Hair follicular keratinocyte (primary cell): ENCODE measurements around the gene ORC2. TPM values are rescaled to one million over a fixed set of nuclear protein-coding genes. Genes with fewer than 3 reads are reported as not detected.

Source experiments
- total RNA-seq: library from RNA; depleted of rRNA; stranded (reverse); fragments of >200 nt; gene quantifications from 2 replicates; pipeline ENCODE4 v1.2.3, GENCODE V29; 2015

The ORC2 gene
- total RNA-seq: 16.2 and 18.9 TPM in 2 replicates

DNA sequence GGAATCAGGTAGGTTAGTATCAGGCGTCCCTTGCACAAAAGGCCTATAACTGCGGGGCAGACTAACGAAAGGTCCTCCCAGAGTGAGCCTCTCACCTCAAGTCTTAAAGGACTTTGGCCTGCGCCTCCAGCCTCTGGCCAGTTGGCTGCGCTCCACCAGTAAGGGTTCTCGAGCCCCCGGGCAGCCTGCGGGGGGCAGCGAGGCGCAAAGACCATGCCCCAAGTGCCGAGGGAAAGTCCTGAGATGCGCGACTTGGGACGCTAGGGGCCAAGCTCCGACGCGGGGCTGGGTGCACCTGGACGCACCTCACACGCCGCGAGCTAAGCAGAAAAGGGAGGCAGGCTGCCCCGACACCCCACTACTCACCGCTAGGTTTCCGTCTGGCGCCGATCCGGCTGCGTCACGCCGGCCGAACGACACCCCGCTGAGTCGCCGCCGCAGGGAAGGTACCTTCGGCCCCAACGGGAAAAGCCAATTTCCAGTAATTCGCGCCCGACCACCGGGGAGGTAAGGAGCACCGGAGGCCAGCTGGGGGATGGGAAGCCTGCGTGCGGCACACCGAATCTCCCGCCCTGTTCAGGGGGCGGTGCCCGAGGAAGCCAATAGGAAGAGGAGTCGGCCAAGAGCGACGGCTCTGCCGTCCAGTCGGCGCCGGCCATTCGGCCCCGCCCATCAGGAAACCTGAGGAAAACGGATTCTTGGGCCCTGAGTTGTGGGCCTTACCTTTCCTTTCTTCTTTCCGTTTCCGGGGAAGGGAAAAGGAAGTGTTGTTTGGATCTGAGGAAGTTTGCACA, at the start of gene ORC2:
Gene ORC2 (minus strand): TSS at position 537 of the 794 bp plus-strand sequence. CDS start 5,537 bp downstream, outside the sequence.

DNA sequence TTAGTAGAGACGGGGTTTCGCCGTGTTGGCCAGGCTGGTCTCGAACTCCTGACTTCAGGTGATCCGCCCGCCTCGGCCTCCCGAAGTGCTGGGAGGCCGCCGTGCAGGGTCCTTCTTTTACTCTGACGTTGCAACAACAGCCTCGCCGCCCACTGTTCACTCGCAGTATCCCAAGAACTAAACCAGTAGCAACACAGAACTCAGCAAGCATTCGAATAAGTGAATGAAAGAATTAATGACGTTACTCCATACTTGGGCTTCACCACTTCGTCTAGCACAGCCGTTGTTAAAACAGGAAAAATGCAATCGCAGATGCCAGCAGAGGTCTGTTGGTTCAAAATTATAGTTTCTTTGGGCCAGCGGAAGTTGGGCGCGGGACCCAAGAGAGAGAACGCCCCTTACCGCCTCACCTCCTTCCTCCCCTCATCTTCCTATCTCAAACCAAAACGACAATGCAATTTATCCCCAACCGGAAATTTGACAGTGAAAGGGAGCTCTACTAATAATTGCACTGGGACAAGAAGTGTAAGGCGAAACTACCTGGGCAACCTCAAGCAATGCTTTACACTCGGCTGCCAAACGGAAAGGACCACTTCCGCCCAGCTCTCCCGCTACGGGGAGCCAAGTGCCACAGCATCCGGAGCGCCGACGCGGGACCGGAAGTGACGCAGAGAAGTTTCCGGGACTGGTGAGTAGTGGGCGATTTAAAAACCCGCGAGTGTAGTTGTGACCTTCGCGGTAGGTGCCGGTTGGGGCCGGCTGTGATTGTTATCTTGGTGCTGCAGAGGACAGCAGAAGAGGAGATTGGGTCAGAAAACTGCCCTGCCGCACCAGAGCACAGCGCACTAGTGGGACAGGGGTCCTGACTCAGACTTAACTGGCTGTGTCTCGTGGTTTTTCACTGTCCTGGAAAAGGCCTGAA, 74.5 kb downstream of the ORC2 start, which contains the start of the genes NIF3L1 and PPIL3:
Gene NIF3L1 (plus strand): TSS at position 668 of the 922 bp plus-strand sequence. CDS start 2,573 bp downstream, outside the sequence.
Gene PPIL3 (minus strand): TSS at position 374 of the 922 bp plus-strand sequence. CDS start 1,462 bp downstream, outside the sequence.

DNA sequence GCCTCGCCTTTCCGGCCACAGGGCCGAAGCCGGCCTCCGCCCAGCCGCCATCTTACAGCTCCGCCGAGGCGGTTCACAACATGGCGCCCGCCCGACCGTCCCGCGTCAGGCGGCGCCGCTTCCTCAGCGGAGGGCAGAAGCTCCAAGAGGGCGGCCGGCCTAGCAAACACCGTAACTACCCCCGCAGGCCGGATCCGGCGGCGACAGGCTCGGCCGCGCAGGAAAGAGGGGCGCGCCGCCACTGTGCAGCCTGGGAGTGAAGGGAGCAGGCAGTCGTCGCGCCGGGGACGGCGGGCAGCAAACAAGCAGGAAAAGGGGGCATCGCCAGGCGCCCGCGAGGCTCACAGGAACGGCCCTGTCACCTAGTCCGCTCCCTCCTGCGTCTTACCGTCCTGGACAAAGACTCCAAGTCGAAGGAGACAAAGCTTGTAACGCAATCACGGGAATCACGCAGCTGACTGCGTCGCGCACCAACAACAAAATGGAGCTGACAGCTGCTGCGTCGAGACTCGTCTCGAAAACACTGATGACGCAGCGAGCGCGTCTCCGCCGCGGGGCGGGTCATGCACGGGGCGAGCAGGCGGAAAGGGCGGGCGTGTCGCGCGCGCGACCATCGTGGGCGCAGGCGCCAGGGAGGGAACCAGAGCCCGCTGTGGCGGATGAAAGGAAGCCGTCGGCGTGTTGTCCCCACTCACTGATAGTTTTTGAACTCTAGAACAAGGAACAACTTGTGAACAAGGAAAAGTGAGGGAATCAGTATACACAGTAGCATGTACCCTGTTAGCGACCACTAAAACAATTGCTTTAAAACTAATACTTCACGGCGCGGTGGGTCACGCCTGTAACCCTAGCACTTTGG, 99.1 kb downstream of the ORC2 start, which contains the start of gene CLK1:
Gene CLK1 (minus strand): TSS at position 483 of the 859 bp plus-strand sequence. CDS start 2,796 bp downstream, outside the sequence.

Other genes starting within 250 kb of the ORC2 start
- gene BZW1, start 151.8 kb downstream of the ORC2 start, total RNA-seq: 512 and 546 TPM in 2 replicates
- 21.7 and 21.9 TPM in 2 replicates for gene CLK1, start 99.0 kb downstream of the ORC2 start, total RNA-seq
- gene PPIL3, start 74.6 kb downstream of the ORC2 start, total RNA-seq: 42.1 and 51.1 TPM in 2 replicates
- 25.2 and 36.6 TPM in 2 replicates for gene NIF3L1, start 74.3 kb downstream of the ORC2 start, total RNA-seq
- 2.6 and 3.6 TPM in 2 replicates for gene HYCC2, start 108.0 kb upstream of the ORC2 start, total RNA-seq
- 79.6 and 96.1 TPM in 2 replicates for gene NDUFB3, start 108.3 kb upstream of the ORC2 start, total RNA-seq
- gene CFLAR, start 152.5 kb upstream of the ORC2 start, total RNA-seq: 32.9 and 50.2 TPM in 2 replicates
- gene CASP10, start 219.5 kb upstream of the ORC2 start, total RNA-seq: 3.4 and 3.9 TPM in 2 replicates